Stimulated activated CD4-positive, alpha-beta T cell treated with anti-CD3 and anti-CD28 coated beads, Interleukin-2, amount 100 ng/mL, for 48 hours (primary cell): ENCODE data around the gene PREP.

ENCODE experiments used
- DNase-seq, 2 donors: peaks; one replicate each; pipeline ENCODE4 v3.0.0-alpha.2; 2020

PREP gene

DNA sequence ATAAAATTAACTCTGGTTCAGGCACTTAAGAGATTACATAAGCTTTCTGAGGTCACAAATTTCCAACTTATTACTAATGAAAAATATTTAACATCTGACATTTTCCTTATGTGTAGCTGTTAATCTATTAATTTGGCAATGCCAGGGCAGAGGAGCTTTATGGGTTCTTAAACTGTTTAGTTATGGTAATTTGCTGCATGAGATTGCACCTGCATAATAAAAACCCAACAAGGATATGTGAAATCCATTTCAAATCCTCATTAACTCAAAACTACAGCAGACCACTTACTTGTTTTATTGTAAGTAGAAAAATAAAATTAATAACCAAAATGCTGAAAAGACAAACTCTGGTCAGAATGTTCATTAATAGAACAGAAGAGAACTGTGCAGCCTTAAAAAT lies 98.1 kb downstream of the PREP start:
- no peak for DNase-seq

DNA sequence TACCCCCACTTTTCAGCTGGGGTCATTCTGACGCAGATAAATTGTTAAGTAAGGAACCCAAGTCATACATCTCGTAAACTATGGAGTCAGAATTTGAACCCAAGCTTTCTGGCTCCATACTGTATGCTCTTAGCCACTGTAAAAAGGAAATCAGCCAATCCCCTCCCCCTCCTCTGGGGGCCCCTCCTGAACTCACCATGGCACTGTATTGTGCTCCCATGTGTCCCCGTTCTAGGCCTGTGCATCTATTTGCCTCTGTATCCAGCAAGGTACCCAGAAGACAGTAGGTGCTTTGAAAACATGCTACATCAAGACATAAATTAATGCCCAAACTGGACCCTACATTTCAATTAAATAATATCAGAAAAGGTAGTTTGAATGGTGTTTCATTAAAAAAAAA lies 98.5 kb downstream of the PREP start:
- DNase-seq: no peak

DNA sequence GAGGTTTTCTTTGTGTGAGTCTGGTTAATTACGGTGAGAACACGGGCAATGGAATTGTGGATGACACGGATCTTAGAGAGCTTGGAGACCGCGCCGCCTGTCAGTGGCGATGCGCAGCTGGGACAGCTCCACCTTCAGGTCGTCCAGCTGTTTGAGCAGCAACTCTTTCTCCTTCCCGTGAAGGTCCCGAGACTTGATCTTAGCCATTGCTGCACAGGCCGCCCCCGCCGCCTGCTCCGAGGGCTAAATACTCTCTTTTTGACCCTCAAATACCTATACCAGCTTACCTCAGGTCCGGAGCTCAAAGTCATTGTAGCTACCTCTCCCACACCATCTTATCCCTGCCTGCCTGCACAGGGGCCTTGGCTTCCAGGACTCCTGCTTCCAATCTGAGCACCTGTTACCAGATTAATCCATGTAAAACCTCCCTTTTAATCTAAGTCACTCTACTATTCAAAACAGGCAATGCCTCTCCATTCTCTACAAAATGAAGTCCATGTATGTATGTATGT lies 100.2 kb downstream of the PREP start:
- no peak for DNase-seq

DNA sequence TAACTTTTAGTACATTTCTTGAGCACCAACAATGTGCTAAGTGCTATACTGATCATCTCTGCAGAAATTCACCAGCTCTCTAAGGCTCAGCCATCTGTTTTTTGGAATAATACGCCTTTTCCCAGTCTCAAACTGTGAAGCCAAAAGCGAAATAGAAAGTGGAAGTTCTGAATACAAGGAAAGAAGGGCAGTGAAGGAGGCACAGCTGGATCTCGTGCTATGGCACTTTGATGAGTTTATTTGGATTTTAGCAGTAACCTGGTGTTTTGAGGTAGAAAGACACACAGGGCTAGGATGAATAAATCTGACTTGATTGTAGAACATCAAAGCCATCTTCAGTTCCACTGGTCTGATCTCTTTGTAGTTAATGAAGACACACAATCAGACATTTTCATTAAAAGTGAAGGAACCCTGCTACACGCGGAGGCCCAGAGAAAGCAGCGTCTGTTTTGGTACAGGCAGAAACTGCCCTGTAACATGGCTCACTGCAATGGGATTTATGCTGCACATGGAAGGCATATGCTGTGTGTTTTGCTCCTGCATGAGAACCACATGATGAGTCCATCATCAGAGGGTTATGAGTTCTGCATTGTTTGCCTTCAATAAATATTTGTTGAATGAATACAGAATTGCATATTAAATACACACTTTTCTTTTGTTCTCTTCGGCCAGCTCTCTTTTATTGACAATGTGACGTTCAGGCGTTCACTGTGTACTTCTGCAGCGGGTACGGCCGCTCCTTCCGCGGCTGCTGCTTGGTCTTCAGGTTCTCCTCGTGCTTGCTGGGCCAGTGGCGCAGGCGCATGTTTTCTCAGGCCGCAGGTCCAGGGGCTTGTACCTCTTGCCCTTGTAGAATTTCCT lies 100.9 kb downstream of the PREP start:
- DNase-seq: no peak

DNA sequence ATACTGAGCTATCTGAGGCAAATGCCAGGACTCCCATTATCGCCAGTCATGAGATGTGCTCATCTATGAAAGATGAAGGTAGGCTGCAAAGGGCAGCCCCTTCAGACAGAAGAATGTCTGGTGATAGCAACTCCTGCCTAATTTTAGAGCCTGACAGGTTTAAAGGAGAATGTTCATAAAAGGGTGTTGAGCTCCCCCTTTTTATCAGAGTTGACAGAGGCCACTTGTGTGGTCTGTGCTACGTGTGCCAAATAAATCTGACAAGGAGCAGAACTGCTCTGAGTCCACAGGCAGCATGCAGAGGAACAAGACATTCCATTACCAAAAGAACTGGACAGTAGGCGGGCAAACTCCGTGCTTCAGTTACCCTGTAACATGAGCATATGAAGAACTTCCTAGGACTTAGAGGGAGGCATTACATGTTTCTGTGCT lies 101.8 kb downstream of the PREP start:
- no peak for DNase-seq

DNA sequence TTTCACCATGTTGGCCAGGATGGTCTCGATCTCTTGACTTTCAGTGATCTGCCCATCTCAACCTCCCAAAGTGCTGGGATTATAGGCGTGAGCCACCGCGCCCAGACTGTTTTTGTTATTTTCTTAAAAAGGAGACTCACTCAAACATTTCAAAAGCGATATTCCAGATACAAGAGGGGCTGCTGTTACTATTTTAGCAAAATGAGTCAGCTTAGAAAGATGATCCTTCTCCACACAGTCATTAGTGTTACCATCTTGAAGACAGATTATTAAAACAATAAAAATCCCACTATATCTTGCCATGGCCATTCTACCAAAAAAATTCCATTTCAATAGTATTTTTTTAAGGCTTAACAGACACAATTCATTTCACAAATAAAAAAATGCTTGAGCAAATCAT lies 102.8 kb downstream of the PREP start:
- DNase-seq: no peak

DNA sequence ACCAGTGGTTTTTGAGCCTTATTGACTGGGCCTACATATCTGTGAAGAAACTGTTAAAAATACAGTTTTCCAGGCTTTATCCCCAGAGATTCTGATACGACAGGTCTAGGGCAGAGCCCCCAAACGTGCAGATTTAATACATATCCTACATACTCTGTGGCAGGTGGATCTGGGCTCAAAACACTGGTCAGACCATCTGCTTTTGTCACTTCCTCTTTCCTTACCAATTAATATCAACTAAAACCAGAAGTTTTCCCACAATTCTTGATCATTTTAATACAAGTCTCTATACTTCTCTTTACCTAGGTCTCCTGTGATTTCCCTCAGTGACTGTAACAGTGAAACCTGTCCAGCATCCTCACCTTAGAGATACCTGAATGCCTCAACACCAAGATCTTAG lies 108.8 kb downstream of the PREP start:
- no peak for DNase-seq

DNA sequence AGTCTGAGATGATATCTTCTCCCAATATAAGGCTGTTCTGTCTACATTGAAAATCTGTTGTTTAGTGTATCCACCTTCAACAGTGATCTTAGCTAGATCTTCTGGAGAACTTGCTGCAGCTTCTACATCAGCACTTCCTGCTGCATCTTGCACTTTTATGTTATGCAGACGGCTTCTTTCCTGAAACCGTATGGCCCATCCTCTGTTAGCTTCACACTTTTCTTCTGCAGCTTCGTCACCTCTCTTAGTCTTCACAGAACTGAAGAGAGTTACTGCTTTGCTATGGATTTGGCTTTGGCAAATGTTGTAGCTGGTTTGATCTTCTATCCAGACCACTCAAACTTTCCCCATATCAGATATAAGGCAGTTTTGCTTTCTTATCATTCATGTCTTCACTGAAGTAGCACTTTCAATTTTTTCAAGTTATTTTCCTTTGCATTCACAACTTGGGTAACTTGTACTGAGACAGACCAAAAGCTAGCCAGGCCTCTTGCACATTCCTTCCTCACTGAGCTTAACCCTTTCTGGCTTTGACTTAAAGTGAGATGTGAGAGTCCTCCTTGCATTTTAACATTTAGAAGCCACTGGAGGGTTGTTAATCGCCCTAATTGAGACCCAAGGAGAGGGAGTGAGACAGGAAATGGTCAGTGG lies 110.1 kb downstream of the PREP start:
- no peak for DNase-seq

DNA sequence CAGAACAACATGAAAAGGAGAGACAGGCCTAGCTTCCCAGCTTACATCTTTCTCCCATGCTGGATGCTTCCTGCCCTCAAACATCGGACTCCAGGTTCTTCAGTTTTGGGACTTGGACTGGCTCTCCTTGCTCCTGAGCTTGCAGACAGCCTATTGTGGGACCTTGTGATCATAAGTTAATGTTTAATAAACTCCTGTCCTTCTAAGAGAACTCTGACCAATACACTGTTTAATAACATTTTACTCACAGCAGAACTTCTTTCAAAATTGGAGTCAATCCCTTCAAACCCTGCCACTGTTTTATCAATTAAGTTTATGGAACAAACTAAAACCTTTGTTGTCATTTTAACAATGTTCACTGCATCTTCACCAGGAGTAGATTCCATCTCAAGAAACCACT lies 111.4 kb downstream of the PREP start:
- DNase-seq: no peak

DNA sequence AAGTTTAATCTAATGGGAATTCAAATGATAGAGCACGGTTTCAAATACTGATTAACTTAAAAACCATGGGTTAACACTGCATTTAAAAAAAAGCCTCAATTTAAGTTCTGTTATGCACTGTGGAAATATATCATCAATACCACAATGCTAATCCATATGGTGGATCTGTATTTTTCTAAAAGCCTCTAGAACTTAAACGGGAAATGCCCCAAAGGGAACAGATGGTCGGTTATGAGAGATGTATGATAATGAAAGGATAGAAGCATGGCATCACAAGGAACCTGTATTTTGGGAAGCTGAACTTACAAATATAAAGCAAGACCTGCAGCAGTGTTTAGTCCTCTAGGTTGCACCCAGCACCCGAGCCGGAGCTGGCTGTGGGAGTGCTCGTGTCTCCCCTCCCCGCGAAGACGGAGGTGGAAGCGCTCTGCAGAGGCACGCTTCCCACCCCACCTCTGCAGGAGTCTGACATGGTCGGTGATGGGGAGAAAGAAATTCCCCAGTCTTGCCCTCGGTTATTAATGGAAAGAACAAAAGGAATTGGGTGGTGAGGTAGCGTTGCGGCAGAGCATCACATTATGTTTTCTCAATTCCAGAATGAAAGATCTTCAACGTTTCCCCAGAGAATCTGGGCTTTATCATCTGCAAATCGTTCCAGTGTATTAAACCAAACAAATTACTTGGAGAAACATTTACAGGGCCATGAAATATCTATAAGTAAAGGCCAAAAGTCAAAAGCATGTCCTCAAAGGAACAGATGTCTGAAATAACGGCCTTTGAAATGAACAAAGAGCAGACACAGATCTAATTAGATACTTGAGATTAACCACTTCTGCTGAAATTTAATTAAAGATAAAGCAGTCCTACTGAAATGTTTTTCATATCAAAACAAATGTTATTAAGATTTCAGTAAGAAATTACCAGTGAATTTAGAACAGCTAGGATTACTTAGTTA lies 120.0 kb downstream of the PREP start:
- DNase-seq: no peak

DNA sequence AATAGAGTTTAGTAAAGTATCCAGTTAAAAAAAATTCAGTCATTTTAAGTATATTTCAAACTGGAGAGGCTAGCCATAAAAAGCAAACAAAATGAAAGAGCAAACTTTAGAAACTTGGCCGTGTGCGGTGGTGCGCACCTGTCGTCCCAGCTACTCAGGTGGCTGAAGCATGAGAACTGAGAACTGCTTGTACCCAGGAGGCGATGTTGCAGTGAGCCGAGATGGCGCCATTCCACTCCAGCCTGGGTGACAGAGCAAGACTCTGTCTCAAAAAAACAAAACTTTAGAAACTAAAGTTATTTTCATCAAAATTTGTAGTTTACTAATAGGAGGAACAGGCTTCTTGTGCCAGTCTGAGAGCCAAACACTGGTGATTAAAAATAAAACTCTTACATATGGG lies 122.8 kb downstream of the PREP start:
- DNase-seq: no peak

DNA sequence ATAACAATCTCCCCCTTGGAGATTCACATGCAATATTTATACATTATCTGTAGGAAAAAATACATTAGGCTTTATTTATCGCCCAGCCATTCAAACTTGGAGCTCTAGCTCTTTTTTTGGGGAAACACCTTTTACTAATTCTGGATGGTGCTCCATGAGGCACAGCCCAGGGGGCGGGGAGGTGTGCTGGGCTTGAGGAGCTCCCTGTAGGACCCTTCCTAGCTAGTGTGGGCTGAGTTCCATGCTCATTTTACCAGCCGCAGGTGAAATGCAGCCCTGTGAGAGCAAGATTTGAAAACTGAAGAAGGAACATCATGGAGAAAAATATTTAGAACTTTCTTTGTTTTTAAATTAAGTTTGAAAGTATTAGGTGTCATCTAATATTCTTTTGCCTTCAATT lies 123.4 kb downstream of the PREP start:
- DNase-seq: no peak

DNA sequence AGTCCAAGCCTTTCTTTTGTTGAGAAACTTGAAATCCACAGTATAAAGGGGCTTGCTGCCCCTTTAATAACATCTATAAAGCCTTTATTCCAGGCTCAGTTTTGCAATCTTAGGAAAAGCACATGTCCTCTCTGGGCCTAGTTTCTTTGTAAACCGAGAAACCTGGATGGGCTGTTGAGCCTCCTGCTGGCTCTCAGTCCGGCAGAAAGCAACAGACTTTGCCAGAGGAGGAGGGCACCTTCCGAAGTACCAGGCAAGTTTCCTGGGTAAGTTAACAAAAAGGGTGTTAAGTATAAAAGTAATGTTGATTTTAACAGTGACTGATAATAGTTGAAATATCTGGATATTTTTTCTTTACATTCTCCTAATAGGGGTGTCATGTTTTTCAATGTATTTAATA lies 124.1 kb downstream of the PREP start:
- no peak for DNase-seq

DNA sequence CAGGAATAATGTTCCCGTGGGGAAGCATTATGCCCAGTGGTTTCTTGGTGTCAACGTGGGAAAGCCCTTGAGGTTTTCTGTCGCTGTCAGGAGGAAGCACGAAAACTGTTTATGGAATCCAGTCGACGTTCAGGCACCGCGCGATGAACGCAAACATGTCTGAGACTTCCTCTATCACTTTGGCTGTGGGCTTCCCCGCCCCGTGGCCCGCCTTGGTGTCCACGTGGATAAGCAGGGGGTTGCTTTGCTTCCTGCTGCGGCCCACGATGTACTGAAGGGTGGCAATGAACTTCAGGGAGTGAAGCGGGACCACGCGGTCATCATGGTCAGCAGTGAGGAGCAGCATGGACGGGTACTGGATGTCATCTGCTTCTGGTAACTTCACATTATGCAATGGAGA lies 124.8 kb downstream of the PREP start:
- no peak for DNase-seq

DNA sequence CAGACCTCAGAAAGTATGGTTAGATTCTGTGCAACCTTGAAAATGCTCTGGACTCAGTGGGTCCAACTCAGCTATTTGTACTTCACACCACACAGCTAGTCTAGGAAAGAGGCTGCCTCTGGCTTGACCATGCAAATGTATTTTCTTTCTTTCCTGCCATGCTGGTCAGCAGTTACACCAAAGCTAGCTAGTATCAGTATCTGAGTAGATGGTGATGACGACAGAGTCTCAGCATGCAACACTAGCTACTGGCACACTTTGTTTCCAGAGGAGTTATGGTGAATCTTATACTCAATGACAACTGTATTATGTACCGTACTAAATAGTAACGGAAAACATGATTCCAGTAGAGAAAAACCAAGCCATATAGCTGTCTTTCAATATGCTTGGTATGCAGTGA lies 126.5 kb downstream of the PREP start:
- no peak for DNase-seq

DNA sequence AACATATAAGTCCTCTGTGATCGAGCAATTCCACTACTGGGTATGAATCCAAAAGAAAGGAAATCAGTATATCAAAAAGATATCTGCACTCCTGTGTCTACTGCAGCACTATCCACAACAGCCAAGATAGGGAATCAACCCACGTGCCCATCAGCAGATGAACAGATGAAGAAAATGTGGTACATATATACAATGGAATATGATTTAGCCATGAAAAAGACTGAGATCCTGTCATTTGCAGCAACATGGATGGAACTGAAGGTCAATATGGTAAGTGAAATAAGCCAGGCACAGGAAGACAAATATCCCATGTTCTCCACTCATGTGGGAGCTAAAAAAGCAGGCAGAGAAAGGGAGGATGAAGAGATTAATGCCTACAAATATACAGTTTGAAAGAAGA lies 127.3 kb downstream of the PREP start:
- DNase-seq: no peak

DNA sequence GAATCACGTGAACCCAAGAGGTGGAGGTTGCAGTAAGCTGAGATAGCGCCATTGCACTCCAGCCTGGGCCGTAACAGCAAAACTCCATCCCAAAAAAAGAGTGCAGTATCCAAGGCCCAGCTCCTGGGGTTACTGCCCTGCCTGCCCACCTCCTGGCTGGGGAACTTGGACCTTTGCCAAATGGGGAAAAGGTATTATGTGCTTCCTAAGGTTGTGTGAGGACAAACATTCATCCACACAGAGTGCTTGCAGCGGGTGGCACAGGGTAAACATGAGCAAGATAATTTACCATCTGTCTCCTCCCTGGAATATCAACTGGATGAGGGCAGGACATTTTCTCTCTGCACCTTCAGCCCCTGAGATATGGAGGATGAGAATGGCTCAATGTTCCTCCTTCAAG lies 128.2 kb downstream of the PREP start:
- no peak for DNase-seq

DNA sequence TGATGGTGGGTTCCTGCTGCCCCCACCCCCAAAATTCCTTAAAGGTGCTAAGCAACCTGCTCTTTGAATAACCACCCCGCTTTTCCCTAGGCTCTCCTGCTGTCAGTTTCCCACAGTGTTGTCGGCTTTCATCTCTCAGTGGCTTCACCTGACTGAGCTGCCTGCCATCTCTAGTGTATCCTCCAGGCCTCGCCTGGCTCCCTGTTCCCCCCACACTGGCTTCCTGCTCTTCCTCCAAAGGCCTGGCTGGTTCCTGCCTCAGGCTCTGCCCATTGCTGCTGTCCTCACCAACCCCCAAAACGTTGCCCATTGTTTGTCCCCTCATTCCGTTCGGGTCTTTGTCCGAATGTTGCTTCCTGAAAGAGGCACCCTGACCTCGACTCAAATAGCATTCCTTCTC lies 129.3 kb downstream of the PREP start:
- no peak for DNase-seq

DNA sequence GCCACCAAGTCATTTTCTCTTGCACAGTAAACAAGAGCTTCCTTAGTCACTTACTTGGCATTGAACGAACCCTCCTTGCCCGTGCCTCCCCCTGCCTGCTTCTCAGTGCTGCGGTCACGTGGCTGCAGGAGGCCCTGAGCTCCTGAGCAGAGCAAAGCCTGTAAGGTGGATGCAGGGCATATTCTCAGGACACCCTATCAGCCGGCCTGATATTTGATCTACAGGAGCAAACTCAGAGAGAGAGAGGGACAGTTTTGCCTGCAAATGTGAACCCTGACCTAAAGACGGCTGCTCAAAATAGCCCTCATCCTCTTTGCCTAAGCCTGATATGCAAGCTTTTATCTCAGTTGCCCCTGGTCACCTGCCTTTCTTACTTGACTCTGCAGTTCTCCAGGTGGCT lies 130.1 kb downstream of the PREP start:
- no peak for DNase-seq

DNA sequence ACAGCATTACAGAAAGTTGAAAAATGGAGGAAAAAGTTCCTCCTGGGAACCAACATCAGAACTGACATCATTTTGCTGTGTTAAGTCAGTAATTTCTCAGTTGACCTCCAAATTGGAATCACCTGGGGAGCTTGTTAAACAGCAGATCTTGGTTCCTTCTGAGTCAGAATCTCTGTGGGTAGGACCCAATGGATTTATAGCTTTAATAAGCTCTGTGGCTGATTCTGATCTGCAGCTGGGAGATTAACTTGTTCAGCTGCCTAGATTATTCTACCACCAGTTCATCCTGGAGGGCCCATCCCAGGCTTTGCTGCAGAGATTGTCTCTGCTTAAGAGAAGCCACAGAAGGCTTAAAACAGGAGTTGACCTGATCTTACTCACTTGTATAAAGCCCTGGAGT lies 132.4 kb downstream of the PREP start:
- DNase-seq: no peak

DNA sequence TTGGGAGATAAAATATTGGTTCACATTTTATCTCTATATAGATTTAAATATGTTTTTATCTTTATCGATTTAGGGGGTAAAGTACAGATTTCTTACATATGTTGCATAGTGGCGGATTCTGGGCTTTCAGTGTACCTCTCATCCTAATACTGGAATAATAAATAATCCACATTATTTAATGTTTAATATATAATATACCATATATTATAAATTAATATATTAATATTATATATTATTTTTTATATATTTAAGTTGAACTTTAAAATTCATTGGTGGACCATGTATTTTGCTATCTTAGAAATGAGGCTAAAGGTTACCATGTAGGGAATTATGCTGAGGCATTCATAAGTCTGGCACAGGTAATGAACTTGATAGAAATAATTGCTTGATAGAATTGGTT lies 133.5 kb downstream of the PREP start:
- no peak for DNase-seq

DNA sequence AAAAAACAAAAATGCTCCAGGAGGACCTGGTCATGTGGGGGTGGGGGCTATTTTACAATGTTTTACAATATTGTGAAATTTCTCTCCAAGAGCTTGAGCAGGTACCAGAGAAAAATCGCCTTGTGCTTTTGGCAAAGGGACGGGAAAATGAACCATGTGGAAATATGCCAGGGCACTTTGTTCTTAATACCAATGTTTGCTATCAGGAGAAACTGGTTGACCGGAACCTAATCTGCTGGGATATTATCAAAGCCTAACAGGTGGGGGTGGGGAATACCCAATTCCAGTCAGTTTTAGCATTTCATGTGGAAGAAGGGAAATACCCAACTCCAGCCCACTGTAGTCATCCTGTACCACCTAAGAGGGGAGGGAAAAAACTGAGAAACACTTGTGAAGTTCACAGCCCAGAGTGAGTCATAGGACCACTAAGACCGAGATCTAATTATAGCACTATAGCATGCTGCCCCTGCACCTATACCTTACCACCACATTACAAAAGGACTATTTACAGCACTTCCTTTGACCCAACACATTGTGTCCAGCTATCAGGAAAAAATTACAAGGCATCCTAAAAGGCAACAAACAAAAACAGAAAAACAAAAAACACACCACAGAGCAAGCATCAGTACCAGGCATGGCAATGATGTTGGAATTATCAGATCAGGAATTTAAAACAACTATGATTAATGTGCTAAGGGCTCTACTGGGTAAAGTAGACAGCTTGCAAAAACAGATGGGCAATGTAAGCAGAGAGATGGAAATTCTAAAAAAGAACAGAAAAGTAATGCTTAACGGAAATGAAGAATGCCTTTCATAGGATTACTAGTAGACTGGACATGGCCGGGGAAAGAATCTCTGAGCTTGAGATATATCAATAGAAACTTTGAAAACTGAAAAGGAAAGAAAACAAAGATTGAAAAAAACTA lies 138.9 kb downstream of the PREP start:
- DNase-seq: no peak
